Activated CD4-positive, alpha-beta T cell treated with anti-CD3 and anti-CD28 coated beads for 1 hour (primary cell): Measurements from ENCODE around the gene ATP6V1B1.

Experiments
- DNase-seq: peaks from one replicate; pipeline ENCODE4 v3.0.0-alpha.2; 2020

Gene ATP6V1B1

DNA sequence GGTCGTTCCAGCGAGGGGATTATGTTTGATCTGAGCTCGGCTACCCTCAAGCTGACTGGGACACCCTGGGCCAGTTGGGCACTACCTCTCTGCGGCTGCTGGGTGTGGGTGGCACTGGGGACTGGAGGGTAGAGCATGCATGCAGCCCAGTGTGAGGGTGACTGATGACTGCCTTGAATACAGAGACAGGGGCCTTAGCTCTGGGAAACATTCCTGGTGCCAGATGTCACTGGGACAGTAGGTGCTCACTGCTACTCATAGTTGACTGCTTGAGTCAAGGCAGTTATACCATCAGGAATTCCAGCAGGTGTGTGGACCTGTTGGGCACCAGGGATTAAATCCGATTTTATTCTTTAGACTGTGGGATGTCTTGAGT is 33.6 kb upstream of the ATP6V1B1 start:
- no peak for DNase-seq

DNA sequence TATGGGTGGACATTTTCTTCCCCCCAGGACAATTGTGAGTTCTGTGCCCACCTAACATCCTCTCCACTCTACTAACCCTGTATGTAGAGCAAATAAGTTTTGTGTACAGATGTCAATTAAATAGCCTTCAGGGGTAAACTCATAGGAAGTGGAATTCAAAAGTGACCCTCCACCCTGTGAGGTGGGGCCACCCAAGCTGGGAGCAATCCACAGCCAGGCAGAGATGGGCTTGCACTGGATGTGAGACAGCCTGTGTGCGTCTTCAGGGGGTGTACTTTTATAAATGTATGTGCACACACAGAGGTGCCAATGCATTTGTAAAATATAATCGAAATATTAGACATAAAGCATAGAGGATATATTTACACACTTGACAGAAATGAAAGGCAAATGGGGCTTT is 33.1 kb upstream of the ATP6V1B1 start:
- DNase-seq: no peak

DNA sequence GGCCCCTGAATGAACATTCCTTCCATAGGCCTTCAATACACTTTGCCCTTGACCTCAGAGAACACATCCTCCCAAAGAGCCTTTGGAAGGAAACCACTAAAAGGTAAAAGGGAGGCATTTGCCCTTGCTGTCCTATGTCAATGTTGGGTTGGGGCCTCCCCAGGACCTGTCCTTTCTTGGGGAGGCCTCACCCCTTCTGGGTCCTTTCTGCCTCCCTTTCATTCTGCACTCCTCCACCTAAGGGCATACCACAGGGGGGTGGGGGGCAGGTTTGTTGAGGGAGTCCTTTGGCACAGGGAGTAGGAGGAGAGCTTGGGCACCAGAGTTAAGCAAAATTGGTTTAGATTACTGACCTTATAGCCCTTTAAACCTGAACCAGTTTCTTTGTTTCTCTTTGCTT is 32.5 kb upstream of the ATP6V1B1 start:
- no peak for DNase-seq

DNA sequence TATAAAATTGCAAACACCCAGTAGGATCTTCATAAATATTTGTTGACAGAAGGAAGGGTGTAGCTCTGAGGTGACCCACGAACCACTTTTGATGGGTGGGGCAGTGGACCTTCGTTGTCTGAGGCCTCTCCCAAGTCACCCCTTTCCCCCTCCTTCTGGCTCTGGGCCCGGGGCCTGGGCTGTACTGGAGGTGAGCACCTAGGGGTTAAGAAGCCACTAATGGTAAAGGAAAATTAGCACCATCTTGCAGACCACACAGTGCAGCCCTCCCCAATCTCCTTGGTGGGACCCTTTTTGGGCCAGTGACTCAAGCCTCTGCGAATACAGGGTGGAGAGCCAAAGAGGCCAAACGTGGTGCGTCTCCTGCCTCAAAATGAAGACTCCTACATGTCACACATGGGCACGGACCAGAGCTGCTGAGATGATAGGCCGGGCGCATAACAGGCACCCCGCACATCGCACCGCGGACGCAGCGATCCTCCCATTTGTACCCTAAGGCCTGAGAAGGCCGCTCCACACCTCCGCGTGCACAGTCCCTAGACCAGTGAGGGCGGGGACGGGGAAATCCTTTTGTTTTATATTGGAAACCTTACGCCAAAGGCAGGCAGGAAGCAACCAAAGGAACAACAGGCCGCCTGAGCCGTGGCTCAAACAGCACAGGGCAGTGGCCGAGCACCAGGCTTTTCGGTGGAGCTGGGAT is 31.9 kb upstream of the ATP6V1B1 start:
- no peak for DNase-seq

DNA sequence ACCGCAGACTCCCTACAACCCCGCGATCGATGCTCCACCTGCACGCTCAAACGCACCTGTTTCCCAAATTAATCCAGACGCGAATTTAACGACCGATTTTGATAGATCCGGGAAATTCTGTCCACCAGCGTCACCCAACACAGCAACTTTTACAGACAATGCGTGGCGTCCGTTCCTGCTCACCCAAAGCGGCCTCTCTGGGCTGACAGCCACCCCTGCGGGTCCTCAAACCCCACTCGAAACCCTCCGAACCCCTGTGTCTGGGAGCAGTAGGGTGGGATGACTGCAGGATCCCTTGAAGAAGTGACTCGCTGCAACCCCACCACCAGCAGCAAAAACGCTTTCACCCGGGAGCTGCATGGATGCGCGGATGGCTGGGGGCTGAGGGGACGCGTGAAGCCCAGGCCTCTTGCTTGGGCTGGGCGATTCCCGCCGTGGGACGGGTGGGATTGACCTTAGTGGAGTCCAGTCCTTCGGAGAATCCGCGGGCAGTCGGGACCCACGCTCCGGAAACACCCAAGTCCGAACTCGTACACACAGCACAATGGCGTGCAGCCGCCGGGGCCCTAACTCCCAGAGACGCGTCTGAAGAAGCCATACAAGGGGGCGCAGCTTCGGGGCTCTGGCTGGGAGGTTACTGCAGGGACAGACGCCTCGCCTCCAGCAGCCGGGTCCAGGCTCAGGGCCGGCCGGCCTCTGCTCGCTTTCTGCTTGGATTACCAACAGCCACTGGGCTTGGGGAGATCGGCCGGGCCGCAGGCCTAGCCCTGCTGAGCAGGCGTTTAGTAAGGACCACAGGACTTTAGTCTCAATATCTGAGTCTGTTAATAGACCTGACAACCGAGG is 31.1 kb upstream of the ATP6V1B1 start:
- DNase-seq: no peak

DNA sequence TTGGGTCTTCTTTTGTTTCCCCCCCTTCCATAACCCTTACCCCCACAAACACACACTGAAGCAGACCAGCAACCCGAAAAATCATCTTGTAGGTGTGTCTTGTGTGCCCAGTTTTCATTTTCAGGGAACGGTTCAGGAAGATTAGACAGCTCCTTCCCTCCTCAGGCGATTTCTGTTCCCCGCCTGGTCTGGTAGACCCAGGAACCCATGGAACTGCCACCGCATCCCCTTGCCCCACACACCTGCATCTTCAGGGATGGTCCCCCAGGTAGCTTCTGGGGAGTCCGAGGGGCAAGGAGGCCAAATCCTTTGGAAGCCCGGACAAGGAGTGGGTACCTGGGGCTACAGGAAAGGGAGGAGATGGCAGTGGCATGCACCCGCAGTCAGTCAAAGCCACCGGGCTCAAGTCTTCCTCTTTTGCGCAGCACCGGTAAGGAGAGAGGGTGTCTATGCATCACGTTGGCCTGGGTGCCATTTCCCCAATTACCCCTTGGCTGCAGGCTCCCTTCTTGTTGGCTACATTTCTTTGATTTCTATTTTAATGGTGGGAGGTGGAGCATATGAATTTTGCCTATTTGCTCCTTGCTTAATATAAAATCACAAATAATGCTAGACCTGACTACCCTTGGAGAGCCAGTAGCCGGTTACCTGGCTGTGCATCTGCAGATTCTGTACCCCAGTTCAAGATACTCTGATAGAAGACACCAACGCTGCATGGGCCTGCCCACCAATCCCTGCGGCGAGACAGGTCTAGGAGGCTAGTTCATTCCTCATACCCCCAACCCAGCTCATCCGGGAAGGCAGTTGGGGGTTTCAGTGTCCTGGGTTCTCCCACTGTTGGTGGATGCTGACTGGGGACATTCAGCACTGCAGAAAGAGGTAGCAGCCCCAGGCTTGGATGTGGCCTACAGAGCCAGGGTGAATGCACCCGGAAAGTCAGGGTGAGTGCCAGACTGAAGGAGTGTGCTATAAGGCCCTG is 30.0 kb upstream of the ATP6V1B1 start:
- no peak for DNase-seq

DNA sequence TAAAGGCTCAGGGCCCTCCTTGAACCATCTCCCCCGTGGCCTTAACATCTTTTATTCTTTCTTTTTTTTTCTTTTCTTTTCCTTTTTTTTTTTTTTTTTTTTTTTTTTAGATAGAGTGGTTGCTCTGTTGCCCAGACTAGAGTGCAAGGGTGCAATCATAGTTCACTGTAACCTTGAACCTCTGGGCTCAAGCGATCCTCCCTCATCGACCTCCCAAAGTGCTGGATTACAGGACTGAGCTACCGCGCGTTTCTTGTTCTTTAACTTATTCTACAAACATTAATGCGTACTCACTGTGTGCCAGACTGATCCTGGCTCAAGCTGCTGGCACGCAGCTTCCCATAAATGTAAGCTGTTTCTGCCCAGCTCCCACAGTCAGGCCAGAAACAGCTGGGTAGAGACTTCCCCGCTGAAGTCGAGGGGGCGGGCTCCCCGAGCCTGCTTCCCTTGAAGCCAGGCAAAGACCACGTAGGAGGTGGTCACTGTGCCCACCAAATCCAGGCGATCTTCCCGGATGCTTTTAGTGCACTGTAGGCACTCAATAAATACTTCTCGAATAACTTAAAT is 29.2 kb upstream of the ATP6V1B1 start:
- DNase-seq: no peak

DNA sequence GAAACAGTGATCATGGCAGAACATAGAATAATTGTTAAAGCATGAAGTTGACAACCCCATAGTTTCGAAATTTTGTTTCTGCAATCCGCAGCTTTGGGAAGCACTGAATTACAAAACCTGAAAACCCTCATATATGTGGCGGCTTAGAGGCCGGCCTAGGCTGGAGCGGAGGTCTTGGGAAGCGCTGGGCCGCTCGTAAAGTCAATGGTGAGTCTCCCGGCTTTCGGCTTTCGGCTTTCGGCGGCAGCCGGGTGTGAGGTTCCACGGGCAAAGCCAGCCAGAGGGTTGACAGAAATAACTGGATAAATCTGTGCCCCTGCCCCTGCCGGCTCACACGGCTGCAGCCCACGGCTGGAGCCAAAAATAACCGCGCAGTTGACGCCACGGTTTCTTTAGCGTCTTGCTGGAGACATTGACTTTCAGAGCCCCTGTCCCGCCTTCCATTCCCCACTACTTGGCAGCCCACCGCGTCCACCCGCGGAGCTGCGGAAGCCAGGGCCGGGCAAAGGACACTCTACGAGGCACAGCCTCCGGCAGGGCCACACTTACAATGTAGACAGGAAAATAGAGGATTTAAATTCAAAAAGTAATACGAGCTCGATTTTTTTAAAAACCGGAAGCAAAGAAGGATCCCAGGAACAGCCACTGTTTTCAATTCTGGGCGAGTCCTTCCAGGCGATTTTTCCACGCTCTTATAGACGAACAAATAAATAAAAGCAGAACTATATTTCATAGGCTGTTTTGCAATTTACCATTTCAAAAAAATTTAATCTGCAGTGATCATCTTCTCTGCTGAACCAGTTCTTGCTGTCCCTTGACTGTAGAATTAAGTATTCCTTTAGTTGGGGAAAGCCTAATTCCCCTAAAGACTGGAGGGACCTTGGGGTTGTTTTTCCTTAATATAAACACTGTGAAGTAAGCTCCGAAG is 28.3 kb upstream of the ATP6V1B1 start:
- DNase-seq: no peak

DNA sequence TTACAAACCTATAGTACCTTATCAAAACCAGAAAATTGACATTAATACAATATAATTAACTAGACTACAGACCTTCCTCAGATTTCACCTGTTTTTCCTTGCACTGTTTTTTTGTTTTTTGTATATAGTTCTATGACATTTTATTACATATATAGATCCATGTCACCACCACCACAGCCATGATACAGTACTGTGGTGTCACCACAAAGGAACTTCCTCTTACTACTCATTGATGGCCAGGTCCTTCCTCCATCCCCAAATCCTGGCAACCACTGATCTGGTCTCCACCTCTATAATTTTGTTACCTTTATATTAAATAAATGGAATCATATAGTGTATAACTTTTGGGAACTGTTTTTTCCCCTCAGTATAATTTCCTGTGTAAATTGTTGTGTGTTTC is 19.4 kb upstream of the ATP6V1B1 start:
- DNase-seq: no peak

DNA sequence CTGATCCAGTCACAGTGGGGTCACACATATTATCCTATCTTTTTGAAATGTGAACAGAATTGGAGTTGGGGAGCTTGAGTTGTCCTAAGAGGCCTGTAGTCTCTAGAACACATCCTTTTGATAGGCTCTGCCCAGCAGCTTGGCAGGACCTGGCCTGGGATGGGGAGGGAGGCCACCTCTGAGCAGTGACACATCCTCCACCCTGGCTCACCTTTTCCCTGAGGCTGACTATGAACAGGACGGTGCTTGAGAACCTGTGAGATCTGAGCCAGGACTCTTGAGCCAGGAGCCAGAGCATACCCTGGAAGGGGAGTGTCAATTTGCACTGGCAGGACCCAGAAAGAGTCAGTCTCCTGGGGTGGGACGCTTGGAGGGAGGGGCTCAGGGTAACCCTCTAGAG is 17.7 kb upstream of the ATP6V1B1 start:
- DNase-seq: no peak

DNA sequence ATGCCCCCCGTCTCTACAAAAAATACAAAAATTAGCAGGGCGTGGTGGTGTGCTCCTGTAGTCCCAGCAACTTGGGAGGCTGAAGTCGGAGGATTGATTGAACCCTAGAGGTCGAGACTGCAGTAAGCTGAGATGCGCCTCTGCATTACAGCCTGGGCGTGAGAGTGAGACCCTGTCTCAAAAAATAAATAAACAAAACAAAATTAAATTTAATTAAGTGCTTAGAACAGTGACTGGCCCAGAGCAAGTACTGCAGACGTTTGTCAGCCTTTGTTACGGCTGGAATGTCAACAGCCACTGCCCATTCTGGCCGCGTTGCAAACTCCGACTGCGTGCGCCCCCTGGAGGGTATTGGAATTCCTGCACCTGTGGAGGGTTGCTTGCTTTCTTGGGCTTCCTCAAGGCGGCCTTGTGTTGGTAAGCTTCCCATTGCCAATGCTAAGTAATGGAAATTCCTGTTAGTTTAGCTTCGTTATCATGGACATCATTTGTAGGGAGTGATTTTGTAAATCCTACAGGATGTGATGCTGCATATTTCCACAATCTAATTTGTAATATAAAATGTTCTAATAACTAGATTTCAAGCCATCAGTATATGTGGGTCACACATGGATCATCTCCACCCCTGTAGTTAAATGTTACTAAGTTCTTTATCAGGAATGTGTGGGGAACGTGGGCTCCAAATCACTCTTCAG is 15.9 kb upstream of the ATP6V1B1 start:
- peak; percentile 57 for DNase-seq

DNA sequence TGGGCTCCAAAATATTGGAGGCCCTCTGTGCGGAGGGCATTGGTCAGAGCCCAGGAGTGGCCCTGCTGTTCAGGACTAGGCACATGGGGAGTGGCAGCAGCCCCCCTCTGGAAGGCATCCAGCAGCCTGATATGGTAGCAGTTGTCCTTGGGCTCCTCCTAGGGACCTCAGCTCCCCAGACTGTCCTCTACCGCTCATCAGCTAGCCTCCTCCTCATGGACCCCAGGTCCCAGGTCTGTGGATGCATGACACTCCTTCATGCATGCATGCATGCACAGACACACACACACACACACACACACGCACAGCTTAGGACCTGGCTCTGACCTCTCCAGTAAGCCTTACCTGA is 15.4 kb upstream of the ATP6V1B1 start:
- no peak for DNase-seq

DNA sequence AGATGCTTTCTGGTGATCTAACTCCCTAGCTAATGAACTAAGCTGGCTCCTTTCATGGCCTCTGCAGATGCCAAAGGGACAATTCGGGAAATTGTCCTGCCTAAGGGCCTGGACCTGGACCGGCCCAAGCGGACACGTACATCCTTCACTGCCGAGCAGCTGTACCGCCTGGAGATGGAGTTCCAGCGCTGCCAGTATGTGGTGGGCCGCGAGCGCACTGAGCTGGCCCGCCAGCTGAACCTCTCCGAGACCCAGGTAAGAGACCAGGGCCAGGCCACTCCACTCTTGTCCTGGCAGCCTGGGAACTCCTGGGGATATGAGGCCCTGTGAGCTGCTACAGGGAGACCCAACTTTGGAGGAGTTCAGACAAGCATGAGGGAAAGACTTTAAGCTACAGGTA is 14.7 kb upstream of the ATP6V1B1 start:
- no peak for DNase-seq

DNA sequence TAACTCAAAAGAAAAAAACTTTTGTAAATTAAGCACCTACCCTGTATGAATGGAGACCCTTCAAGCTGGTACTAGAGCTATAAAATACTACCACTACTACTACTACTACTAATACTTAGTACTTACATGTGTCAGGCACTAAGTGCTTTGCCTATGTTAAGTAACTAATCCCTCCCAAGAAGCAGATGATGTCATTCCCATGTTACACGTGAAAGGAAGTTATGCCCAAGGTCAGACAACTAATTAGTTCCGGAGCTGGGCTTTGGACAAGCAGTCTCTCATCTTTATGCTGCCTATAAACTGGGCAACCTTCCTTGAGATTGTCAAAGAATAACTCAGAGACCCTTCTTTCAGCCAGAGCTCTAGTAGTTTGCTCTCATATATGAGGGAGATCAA is 13.9 kb upstream of the ATP6V1B1 start:
- DNase-seq: no peak

DNA sequence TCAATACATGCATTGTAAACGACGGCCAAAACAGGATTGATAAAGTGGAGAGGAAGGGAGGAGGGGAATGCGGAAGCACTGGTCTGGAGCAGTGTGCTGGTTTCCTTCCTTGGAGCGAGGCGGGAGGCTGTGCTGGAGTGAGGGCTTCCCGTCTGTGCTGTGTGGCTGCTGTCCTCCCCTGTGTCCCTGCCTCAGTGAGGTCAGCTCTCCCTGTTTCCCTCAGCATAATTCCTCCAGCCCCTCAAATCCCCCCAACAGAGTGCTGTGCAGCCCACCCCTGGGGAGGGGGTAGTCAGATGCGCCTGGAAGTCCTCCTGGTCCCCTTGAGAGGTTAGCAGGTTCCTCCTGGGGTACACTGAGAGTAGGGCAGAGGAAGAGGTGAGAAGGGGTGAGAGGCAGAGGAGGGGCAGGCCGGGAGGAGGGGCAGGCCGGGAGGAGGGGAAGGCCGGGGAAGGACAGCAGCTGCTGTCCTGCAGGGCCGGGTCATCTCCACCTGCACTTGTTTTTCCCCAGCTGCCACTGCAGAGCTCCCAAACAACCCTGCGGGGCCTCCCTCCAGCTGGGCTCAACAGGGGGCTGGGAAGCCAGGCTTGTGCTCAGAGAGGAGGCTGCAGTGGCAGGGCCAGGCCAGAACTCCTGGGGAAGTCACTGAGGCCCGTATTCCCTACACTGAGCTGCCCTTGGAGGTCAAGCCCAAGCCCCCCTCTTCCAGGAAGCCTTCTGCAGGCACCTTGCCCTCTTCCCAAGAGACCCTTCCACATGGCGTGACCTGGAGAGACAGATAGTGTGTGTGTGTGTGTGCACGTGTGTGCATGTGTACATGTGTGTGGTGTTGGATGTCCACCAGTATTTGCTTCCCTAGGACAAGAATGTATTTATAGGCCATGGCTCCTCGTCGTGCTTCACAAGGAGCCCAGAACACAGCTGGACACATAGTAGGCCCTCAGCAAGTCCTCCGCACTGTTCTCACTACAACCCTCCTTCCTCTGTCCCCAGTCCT is 13.2 kb upstream of the ATP6V1B1 start:
- DNase-seq: no peak

DNA sequence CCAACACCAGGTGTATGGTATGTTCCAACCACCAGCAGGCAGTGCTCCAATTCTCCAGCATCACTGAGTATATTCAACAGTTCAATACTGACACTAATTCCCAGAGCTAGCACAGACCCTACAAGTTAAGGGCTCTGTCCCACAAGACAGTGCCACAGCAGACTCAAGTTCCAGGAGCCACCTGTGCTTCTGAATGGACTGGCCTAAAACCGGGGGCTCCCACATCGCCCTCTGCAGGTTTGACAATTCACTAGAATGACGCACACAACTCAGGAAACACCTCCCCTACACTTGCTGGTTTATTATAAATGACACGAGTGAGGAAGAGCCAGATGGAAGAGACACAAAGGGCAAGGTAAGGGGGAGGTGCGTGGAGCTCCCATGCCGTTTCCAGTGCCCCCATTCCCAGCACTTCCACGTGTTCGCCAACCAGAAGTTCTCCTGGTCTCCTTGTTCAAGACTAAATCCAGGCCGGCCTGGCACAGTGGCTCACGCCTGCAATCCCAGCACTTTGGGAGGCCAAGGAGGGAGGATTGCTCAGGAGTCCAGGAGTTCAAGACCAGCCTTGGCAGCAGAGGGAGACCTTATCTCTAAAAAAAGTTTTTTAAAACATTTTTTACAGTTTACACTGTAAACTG is 12.2 kb upstream of the ATP6V1B1 start:
- no peak for DNase-seq

DNA sequence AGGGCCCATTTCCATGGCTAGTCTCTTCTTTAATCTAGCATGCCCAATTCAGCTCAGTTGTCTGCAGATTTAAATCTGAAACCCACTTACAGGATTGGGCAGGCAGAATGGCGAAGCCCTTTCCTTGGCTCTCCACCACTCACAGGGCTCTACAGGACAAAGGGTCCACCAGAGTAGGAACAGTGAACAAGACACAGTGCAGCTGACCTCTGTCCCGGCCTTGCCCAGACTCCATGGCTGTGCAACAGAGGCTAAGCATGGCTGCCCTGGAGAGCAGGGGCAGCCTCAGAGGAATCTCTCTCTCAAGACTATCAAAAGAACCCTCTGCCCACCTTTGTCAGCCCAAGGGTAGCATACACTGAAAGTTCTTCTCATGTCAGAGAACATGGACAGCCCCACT is 9.7 kb upstream of the ATP6V1B1 start:
- DNase-seq: no peak

DNA sequence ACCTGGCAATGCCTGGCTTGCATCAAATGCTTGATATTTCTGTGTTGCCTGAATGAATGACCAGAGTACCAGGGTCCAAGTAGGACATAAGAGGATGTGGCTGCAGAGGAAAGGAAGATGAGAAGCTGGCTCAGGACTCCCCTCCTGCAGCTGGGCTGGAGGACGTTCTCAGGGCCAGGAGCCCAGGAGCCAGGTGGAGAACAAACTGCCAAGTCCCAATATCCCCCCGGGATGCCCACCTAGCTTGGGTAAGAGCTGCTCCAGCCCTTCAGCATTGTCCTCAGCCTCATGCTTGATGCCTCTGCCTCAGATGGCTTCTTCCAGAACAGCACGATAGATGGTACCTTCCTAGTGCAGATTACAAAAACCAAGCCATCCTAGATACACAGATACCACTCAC is 8.6 kb upstream of the ATP6V1B1 start:
- DNase-seq: no peak

DNA sequence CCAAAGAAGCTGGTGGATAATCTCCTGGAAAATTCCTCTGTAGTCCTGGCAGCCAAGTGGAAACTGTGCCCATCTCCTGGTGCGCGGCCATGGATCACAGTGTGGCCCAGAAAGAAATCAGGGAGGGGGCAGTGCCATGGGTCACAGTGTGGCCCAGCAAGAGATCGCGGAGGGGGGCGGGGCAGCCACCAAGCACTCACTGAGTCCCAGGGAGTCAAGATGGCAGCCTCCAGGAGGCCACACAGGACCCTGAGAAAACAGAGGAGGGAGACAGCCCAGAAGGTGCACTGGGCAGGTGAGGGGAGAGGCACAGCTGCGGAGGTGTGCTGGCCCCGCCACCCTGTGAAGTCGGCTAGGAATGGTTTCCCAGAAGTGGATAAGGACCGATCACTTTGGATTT is 8.1 kb upstream of the ATP6V1B1 start:
- DNase-seq: no peak

DNA sequence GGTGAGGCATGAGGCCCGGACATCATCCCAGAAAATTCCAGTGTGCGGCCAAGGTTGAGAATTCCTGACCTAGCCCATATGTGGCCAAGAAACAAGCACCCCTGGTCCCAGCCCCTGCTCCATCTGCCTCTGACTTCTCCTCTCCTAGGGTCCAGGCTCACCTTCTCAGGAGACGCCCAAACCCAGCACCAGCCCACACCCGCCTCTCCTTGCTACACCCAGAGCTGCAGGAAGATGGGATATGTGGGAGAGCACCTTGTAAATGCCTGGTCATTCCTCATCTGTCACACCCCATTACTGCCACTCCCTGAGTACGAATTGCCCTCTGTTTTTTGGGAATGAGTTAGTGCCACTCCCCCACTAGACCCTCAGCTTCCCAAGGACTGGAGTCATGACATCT is 7.3 kb upstream of the ATP6V1B1 start:
- no peak for DNase-seq
